NCI-H2171 (cell line): ENCODE measurements around the gene WDR5.

Experiments
- DNase-seq: peaks from one replicate; lab custom pipeline; 2025; lab: John Stamatoyannopoulos, UW

Gene WDR5

DNA sequence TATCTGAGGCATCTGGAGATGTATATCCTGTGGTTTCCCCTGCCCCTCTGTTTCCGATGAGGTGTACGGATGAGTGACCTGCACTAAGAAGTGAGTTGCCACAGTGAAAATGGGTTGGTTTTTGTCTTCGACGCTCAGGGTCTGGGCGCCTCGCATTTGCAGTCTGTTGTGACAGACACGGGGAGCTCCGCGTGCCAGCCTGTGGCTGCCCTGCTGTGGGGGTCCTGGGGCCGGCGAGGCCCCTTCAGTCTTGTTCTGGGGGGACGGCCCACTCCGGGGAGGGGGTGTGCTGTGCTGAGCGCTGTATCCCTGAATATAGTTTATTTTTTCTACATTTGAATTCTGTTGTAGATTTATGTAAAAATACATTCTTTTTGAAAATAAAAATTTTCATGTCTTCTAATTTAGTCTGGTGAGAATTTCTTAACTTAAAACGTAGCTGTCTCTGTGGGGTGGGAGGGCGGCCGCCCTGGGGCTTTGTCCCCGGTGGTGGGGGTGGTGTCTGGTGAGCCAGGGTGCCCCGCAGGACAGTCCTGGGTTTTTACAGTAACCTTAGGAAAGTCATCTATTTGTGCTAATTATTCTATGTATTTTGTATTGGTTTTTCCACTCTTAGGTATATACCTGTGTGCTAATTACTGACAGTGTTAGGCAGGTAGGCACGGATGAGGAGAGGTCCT, 23.8 kb downstream of the WDR5 start:
- DNase-seq: no peak

DNA sequence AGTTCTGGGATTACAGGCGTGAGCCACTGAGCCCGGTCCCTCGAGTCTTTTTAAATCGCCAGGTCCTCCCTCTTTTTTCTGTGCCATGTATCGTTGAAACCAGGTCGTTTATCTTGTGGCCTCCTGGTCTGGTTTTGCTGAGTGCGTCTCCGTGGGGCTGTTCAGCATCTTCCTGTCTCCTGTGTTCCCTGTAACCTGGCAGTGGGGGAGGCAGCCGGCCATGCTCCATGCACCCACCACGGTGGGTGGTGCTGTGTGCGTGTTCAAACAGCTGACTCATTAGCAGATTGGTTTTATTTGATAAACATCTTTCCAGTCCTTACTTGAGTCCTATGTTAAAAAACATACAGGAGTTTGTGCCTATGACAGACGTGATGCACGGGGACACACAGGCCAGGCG, 25.8 kb downstream of the WDR5 start:
- DNase-seq: no peak

DNA sequence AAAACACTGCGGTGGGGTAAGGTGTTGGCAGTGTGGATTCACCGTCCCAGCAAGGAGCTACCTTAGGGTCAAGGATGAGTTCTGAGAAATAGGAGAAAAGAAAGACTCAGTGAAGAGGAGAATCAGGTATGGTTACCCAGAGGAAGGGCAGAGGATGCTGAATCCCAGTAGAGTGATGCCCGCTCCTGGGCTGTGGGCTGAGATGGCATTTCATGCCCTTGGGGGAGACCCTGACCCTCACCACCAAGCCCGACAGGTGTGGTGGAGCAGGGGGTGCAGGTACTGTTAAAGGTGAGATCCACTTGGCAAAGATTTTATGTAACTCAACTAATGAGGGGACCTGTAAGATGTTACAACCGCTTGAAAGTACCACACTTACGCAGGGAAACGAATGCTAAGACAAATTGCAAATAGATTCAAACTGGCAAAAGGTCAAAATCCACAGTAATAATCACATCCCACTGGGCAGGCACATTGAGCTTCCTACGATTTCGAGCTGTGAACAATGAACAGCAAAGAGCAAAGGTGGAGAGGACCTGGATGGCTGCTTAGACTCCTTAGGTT, 26.4 kb downstream of the WDR5 start:
- DNase-seq: no peak

DNA sequence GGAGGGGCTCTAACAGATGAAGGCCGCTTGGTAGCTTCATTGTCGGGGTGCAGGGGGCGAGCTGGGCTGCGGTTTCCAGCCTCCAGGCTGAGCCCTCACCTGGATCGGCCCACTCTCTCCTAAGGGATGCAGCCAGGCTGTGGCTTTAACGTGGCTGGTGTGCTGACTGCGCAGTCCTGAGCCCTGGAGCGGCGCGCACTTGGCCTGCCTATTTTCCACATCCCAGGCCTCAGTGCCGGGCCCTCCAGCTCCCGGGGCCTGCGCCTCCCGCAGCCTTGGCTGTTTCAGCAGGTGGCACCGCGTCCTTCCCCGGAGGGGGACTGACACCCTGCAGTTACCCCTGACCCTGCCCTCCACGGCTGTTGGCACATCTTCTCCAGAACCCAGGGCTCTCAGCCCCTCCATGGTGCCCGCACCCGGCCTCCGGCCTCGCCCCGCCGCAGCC, 27.1 kb downstream of the WDR5 start:
- no peak for DNase-seq

DNA sequence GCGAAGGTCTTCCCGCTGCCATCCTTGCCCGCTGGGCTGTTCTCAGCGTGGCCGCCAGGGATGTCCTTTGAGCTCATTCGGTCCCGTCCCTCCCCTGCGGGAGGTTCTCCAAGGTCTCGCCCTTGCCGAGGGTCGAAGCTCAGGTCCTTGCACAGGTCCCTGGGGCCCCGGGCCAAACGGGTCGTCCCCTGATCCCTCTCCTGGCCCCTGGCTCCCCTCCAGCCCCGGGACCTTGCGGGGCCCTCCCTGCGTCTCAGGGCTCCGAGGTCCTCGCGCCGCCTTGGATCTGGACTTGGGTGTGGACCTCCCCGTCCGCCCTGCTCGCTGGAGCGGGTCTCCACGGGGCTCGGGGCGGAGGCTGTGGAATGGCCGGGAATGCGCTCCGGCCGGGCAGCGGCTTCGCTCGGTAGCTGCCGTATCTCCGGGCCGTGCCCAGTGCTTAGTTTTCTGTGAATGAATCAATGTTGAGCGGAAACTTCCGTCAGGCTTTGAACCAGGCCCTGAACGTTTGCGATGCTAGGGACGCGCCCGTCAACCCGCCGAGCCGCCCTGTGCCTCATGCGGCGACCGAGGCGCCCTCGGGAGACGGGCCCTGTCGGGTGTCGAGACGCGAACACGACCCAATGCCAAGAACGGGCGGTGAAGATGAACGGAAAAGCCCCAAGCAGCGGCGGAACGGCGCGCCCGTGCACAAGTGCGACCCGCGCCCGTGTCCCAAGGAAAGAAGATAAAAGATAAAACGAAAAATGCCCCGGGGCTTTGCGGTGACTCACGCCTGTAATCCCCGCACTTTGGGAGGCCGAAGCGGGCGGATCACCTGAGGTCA, 27.7 kb downstream of the WDR5 start:
- no peak for DNase-seq

DNA sequence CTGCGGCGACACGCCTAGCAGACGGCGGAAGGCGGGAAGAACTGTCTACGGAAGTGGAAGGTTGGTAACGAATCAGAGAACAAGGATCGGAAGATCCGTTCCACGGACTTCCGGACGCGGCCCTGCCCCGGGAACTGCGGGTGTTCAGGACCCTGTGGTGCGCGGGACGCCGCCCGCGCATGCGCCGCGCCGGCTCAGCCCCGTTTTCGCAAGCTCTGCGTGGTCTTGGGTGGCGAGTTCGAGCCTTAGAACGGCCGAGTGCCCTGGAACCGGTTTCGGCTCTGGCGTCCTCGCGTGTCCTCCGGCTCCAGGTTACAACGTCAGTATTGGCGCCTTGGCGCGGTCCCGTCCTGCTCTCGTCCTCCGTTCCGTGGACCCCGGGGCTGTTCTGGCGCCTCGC, 29.0 kb downstream of the WDR5 start:
- DNase-seq: no peak

DNA sequence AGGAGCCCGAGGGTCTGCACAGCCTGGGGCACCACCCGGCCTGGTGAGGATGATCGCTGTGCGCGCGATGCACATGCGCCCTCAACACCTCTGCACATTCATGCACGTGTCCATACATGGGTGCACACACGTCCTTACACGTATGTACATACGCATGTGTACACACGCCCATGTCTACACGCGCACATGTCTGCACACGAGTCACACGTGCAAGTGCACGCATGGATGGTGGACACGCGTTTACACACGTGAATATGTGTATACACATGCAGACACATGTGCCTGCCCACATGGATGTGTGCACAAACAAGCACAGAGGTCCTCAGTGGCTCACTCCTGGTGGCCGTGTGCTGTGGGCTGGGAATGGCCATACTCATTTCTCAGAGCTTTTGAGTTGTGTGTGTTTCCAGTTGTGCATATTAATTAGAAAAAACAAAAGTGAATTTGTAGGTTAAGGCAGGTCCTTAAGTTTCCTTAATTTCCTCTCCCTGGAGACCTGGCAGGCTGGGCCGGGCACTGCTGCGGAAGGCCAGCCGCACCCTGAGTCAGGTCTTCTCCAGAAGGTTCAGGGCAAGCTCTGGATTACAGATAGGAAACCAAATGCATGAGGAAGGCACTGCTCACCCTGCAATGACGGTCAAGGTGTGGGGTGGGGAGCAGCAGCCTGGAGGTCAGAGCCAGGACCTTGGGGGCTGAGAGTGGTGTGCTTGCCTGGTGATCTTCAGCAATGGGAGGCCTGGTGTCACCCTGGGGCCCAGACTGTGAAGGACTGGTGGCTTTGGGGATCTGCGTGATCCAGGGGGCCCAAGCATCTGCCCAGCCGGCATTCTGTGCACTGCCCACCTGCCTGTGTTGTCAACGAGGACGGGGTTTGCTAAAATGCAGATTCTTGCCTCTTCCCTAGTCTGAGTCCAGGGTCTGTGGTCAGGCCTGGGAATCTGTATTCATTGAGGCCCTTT, 29.8 kb downstream of the WDR5 start:
- no peak for DNase-seq

DNA sequence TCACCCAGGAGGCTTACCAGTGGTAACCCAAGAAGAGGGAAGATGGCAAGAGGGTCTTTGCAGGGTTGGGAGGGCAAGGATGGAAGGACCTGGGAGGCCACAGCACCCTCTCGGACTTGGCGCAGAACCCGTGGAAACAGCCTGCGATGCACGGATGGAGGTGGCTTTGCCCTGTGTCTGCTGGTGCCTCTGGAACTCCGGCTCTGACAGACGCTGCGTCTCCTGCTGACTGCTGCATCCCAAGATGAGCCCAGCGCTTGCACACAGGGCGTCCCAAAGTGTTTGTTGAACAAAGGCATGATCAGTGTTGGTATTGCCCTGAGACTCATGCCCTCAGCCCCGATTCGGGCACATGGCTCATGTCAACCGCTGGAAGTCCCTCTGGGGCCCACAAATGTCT, 30.5 kb downstream of the WDR5 start:
- DNase-seq: no peak

DNA sequence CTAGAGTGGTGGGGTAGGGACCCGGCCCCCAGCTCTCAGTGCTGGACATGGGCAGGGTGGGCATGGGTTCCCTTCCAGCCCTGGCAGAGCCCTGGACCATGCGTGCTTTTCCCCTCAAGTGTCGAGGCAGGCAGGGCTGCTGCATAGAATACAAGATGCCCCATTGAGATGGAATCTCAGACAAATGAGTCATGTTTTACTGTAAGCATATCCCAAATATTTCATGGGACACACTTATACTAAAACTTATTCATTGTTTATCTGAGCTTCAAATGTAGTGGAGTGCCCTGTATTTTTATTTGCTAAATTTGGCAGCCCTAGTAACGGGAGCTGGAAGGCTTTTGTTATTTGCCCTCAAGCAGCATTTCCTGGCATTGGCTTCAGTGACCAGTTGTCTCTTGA, 31.6 kb downstream of the WDR5 start:
- no peak for DNase-seq

DNA sequence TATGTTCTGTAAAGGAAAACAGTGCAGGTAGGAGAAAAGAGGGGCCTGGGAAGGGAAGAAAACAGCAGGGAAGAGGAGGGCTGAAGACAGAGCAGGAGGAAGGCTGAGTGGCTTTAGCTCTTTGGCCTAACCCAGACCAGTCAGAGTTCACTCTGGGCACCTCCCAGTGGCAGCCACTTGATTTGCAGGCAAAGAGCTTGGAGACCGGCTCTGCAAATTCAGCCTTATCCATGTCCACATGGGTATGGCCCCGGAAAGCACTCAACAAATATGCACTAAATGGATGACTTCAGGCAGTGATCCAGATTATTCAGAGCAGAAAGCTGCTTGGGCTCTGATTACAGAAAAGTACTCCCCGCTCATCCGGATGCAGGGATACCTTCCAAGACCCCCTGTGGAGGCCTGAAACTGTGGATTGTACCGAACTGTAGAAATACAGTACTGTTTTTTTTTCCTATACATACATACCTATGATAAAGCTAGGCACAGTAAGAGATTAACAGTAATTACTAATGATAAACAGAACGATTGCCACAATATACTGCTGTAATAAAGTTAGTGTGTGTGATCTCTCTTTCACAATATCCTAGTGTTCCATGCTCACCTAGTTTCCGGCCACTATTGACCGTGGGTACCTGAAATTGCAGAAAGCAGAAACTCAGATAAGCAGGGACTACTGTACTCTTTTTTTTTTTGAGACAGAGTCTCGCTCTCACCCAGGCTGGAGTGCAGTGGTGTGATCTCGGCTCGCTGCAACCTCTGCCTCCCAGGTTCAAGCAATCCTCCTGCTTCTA, 33.1 kb downstream of the WDR5 start:
- DNase-seq: no peak

DNA sequence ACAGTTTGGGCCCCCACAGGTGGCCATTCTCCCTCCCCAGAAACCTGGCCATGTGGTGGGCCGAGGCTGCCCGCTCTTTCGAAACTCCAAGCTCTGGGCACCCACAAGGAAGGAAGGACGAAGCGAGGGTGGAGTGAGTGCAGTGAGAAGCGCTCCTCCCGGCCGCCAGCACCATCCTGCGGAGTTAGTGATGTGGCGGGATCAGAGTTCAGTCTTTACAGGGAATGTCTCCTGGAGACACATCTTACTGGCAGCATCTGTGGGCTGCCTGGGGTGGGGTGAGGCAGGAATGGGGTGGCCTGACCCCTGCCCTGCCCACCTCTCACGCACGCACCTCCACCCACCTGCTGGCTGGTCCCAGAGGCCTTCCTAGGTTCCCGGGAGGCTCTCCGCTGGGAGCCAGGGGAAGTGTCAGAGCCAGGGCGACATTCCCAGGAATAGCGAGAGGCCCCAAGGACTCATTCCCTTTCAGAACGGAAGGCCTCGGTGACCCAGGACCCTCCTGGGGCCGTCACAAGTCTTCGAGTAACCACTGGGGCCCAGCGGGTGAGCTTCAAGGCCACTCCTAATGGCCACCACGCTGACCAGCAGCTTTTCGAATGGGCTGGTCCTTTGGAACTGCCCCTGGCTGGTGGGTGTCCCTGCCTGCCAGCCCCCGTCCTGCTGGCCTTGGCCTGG, 34.0 kb downstream of the WDR5 start:
- no peak for DNase-seq

DNA sequence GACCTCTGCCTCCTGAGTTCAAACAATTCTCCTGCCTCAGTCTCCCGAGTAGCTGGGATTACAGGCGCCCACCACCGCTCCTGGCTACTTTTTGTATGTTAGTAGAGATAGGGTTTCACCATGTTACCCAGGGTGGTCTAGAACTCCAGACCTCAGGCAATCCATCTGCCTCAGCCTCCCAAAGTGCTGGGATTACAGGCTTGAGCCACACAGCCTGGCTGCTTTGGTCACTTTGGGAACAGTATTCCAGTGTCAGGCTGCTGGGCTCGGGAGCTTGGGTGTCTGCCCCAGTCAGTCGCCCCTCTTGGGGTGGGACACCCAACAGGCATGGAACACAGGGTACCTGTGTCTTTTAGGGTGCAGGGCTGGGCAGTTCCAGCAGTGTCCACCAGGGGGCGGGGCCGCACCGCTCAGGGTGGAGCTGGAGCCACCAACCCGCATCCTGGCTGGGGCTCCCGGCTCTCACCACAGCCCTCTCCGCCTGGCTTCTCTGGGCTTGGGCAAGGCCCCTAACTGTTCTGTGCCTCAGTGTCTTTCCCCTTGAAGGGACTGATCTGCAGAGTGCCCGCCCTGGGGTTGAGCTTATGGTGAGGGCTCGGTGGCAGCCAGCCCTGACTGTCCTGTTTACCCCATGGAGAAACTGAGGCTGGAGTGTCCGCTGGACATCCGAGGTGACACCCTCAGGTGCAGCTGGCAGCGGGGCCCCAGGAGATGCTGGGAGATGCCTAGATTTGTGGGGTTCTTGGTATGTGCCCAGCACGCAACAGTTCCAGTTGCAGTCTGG, 34.8 kb downstream of the WDR5 start:
- no peak for DNase-seq

DNA sequence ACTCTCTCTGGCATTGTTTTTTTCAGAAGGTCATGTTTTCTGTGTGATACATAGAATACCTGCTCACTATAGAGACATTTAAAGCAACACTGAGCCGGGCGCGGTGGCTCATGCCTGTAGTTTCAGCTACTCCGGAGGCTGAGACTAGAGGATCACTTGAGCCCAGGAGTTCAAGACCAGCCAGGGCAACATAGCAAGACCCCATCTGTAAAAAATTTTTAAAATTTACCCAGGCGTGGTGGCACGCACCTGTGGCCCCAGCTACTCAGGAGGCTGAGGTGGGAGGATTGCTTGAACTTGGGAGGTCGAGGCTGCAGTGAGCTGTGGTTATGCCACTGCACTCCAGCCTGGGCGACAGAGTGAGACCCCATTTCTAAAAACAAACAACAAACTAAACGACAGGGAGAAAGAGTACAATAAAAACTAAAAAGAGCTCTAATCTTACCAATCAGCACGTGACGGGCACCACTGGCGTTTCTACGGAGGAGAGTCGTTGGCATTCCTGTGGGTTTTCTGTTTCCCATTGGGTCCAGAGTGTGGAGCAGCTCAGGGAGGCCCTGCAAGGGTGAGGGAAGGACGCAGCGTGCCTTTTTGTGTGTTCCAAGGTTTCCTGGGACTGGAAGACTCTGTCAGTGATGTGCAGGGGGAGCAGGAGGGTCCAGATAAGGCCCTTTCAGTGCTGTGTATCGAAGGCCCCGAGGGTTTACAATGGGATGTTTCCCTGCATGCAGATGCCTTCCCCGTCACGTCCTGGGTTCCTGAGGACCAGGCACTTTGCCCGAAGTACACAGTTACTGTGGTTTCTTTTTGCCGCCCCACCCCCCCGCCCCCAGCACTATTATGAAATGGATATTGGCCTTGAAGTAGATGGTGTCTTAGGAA, 35.7 kb downstream of the WDR5 start:
- DNase-seq: no peak

DNA sequence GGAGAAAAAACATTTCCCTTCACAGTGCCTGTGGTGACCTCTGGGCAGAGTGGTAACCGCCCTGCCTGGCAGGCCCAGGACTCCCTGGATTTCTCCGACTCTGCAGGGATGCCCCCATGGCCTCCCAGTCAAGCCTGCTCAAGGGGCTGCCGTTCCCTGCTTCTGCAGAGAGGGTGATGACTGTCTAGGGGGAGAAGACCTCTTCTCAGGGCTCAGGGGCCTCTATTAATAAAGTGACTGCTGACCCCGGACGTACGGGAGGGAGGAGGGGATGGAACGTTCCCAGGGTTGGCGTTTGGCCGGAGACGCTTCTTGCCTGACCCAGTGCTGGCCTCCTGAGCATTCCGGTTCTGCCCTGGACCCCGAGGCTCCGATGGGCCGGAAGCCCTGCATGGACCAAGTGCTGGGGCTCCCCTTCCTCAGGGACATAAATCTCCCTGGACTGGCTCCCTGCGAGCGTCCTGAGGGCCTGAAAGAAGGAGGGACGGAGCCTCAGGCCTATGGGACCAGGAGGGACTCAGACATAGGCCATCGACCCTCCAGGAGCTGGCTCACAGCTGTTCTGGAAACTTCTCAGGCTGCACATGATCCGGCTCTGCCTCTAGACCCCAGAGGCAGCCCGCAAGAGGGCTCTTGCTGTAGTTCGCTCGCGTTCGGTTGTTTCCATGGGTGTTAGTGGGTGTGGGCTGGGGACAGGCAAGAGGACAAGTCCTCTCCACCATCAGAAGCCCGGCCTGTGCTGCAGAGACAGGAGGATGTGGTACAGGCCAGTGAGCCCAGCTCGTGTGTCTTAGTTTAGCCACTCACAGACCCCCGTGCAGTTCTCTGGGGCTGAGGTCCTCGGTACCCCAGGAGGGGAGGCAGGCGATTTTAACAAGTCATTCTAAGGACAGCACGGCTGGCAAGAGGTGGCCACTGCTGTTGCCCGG, 36.6 kb downstream of the WDR5 start:
- DNase-seq: no peak

DNA sequence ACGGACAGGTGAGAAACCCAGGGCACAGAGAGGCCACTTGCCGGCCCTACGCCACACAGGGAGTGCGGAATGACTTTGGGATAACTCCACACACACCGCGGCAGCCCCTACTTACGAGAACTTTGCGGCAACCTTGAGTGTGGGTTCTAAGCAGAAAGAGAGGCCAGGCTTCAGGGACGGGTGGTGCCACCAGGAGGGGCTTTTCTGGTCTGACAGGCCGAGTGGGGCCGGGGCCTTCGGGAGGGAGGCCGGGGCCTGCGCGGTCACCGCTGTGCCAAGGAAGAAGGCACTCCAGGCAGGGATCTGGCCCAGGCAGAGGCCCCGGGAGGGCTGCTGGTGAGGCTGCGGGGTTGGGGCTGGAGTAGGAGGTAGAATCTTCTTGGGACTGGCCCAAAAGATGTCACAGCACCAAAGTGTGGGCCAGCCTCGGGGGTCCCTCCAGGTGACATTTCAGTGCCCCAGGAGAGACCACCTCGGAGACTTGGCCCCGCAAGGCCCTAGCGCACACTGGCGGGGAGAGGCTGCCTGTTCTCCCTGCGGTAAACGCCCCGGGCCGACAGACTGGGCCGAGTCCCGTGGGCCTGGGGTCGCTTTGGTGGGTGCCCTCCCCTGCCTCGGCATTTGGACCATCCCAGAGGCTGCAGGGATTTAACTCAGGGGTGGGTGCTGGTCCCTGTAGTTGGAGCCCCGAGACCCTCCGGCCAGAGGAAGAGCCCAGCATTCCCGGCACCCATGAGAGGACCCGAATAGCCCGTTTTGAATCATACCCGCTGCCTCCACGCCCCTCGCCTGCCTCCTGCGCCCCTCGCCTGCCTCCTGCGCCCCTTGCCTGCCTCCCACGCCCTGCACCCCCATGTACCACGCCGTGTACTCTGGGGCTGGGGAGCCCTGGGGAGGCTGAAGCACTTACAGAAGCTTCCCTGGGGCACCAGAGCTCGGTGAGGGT, 37.5 kb downstream of the WDR5 start:
- no peak for DNase-seq

DNA sequence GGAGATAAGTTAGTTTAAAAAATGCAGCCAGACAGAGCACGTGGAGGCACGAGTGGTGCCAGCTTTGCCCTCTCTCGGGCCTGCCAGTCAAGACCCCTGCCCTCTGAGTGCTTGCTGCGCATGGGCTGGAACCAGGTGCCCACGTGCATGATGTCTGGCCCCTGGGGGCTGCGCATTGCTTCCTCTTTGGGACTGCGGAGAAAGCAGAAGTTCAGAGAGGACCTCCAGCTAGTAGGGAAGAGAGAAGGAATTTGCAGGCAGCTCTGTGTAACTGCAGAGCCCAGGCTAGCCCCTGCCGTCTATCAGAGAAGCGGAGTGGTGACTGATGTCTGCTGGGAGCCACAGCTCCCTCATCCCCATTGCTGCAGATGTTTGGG, 38.2 kb downstream of the WDR5 start:
- DNase-seq: no peak
